Measurements from ENCODE around the gene DLG2.
"Not testable (repeated sequence)": the region's sequence is repeated elsewhere in the genome, so short reads cannot be mapped to it uniquely, and the experiment has no call there.

Gene DLG2

DNA sequence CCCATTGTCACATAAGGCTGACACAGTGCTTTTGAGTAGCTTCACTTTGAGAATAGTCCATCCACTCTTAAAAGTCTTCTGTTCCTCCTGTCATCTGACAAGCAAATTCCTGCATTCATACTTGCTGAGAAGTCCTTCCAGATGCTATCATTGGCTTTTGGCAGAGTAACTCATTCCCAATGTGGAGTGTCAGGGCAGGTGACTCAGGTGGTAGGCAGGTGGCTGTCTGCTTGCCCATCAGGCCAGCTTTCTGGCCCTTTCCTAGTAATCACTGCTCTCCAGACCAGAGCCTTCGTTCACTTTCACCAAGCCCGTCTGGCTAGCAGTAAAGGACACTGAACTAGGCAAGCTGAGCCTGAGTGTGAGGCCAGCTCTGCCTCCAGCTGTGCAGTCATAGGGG, 2178.5 kb downstream of the DLG2 start:
- no peak for DNase-seq (ENCODE audit: low read depth)

DNA sequence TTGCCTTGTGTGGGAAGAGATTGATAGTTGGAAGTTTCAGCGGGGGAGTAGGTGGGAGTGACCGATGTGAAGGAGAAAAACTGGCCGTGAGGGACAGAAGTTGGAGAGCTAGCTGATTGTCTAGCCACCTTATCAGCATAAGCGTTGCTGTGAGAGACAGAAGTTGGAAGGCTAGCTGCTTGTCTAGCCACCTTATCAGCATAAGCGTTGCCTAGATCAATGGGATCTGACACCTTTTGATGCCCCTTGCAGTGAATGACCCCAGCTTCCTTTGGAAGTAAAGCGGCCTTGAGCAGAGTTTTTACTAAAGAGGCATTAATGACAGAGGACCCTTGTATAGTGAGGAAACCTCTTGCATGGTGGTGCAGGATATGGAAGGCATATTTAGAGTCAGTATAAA, 2183.3 kb downstream of the DLG2 start:
- not testable (repeated sequence) for DNase-seq (ENCODE audit: low read depth)

DNA sequence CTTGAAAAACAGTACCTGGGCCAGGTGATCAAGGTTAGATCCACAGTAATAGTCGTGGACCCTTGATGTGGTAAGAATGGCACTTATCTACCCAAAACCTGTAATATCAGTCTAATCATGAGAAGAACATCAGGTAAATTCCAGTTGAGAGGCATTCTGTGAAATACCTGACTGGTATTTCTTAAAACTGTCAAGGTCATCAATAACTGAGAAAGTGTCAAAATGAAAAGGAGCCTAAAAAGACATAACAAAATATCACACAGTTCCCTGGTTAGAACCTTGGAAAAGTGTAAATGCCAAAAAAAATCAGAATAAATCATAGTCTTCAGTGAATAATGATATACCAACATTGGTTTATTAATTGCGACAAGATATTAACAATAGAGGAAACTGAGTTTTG, 2185.5 kb downstream of the DLG2 start:
- no peak for DNase-seq (ENCODE audit: low read depth)

DNA sequence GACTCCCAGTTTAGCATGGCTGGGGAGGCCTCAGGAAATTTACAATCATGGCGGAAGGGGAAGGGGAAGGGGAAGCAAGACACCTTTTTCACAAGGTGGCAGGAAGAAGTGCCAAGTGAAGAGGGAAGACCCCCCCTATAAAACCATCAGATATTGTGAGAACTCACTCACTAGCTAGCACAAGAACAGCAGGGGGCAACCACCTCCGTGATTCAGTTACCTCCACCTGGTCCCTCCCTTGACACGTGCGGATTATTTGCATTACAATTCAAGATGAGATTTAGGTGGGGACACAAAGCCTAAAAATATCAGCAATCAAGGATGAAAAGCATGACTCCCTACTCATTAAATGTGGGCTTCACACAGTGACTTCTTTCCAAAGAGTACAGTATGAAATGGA, 2186.0 kb downstream of the DLG2 start:
- no peak for DNase-seq (ENCODE audit: low read depth)

DNA sequence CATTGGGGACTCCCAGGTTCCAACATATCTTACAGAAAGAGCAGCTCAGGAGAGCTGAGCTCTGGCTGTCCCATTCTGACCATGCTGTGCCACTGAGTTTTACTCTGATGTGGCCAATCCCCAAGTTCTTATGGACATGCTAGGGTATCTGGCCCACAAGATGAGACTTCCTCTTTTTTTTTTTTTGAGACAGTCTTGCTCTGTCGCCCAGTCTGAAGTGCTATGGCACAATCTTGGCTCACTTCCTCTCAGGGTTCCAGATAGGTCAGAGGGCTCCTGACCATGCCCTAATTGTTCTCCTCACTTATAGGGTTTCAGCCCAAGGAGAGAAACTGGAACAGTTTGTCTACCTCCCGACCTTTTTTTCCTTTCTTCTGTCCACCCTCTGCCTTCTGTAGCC, 2188.7 kb downstream of the DLG2 start:
- DNase-seq (ENCODE audit: low read depth), result no peak

DNA sequence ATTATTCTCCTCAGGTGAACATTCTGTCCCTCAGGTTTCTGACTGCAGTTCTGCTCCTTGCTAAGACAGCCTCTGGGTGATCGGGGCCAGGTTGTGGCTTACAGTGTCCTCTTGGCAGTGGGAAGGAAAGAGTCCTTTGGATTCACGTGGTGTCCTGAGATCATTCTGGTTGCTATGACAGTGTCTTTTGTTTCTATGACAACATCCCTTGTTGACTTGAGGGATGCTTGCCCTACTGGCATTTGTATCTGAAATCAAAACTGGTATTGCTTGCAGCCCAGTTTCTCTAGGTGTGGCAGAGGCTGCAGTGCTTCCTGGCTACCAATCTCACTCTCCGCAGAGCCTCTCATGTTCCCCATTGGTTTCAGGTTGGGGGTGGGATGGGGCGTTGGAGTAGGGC, 2189.2 kb downstream of the DLG2 start:
- no peak for DNase-seq (ENCODE audit: low read depth)

DNA sequence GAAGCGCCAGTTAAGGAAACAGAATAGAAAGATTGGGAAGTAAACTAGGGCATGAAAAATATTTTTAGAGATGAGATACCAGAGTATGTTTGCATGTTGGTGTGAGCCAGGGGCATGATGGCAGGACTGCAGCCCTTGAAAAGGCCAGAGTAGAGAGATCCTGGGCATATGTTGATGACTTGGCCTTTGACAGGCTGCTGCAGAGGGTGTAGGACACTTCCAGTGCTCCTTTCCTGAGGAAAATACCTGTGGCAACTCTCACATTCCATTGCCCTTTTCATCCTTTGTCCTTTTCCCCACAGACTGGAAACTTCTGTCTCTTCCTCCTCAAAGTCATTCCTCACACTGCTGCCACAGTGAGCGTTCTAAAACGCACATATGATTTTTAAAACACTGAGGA, 2190.3 kb downstream of the DLG2 start:
- no peak for DNase-seq (ENCODE audit: low read depth)

DNA sequence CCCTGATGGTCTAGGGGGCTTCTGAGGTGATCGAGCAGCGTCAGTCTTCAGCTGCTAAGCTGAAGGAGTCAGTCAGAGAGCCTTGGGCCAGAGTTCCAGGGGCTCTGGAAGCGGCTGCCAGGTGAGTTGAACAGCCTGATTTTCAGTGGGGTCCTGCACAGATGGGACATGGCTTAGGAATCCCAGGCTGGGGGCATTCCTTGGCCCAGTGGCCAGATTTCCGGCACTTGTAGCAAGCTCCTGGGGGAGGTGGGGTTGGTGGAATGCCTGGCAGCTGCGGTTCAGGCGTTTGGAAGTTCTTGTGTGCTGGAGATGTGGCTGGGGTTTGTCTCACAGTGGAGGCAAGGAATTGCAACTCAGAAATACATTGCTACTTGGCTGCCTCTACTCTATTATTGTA, 2192.3 kb downstream of the DLG2 start:
- DNase-seq (ENCODE audit: low read depth), result not testable (repeated sequence)

DNA sequence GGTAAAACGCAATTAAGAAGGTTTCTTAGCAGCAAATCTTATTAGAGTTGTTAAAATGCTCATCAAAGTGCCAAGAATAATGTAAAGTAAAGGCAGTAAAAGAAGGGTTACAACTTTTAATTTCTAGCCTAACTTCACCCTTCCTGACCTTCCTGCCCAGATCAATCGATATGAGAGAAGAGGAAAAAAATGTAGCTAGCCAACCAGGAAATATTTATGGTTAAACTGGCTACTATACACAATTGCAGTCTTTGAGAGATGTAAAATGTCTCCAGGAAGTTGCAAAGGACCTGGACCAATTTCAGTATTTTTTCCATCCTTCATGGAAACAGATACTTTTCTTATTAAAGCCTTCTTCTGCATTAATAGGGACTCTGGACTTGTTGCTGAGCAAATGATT, 2199.2 kb downstream of the DLG2 start:
- DNase-seq (ENCODE audit: low read depth), result no peak

DNA sequence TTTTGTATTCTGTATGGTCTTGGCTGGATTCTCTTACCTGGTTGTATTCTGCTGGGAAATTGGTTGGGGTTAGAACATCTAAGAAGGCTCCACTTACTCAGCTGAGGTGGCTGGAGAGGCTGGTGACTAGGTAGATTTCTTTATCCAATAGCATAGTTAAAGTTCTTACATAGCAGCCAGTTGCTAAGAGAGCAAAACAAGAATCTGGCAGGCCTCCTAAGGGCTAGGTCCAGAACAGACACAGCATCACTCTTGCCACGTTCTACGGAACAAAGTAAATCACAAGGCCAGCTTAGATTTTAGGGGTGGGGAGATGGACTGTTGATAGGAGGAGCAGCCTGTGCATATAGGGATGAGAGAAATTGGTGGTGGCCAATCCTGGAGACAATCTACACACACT, 2199.6 kb downstream of the DLG2 start:
- DNase-seq (ENCODE audit: low read depth), result no peak

DNA sequence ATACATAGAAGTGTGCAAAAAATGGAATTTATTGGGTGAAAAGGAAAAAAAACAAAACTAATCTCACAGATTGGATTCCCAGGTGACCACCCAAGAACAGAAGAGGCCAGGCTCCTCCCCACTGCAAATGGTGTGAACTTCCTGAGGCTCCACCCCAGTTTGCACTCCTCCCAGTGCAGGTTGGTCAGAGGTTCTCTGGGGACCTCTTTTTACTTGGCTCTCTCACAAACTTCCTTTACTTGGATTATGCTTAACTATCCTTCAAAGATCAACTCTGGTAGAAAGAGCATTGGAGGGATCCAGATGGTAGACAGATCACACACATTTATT, 2202.0 kb downstream of the DLG2 start:
- no peak for DNase-seq (ENCODE audit: low read depth)

DNA sequence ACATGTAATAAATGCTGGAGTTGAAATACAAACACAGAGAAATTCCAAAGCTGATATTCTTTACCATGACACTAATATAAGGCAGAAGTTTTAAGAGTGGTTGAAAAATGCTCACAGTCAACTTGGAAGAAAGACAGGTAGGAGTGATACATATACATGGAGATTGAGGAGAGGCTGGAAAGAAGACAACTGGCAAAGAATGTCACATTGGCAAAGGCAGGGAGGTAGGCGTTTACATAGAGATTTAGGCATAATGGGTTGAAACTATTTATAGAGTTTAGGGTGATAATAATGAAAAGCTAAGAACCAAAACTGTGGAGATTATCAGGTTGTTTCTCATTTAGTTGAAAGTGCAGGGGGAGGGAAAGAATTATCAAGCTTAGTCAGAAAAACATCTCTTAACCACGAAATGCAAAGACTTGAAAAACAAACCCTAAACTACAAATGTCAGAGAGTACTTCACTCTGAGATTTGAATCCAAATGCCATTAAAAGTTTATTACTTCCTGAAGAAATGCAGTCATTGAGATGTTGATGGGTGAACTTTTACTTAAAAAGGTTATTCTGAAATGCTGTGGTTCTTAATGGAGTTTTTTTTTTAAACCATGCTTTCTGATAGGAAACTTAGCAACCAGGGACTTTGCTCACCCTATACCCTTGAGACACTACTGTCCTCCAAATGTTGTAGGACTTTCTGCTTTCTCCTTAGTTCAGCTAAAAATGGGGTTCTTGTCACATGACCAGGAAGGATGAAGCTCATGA, 2202.6 kb downstream of the DLG2 start:
- no peak for DNase-seq (ENCODE audit: low read depth)

DNA sequence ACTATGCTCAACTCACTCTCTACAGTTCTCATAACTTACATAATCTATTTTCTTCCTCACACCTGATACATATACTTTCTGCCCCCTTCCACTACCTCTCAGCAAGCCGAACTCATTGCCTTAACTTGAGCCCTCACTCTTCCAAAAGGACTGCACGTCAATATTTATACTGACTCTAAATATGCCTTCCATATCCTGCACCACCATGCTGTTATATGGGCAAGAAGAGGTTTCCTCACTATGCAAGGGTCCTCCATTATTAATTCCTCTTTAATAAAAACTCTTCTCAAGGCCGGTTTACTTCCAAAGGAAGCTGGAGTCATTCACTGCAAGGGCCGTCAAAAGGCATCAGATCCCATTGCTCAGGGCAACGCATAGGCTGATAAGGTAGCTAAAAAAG, 2204.5 kb downstream of the DLG2 start:
- not testable (repeated sequence) for DNase-seq (ENCODE audit: low read depth)

DNA sequence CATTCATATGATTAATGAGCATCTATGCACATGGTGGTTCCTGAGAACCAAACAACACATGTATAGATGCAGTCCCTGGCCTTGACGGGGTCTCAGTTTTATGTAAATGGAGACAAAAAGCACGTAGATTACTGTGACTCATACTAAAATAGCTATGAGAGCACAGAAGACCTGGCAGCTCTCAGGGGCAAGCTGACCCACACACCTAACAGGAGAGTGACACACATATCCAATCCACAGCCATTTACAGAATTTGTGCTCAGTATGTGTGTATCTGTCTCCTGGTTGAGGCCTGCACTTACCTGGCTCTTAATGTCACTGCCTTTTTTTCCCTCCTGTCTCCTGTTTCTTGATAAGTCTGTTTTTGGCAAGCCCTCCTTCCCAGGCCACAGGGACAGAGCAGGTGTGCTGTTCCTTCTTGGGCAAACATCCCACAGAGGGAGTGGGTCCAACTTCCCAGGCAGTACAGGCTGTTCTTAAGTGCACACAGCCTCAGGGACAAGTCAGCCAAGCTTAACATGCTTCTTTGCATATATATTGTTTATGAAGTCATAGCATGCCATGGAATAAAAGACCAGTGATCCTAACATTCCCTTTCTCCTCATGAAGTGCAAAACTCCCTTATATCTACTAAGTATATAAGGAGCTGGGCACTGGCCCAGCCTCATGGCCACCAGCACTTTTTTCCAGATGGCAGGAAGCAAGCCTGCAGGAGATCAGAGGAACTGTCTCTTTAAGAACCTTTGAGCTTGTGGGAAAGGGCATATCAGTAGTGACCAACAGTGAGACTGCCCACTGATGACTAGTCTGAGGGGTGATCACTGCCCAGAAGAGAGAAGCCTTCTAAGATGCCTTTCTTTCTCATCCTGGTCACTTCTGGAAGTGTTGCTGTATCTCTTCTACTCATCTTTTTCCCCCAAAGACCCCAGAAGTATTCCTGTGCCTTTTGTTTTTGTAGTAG, 2216.3 kb downstream of the DLG2 start:
- no peak for DNase-seq (ENCODE audit: low read depth)

DNA sequence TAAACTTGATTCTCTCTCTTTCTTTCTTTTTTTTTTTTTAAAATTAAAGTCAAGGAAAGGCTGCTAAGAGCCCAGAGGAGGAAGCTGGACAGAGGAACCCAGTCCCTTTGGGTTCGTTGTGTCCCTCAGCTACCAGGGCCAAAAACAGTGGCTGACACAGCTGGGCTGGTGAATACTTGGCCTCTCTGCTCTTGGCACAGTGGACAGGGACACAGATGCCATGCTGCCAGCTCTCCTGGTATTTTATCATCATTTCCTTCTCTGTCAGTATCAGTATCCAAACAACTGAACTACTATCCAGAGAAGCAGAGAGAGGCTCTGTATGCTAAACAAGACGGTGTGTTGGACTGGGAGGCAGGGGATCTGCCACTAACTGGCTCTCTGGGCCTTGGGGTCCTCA, 2217.3 kb downstream of the DLG2 start:
- no peak for DNase-seq (ENCODE audit: low read depth)

DNA sequence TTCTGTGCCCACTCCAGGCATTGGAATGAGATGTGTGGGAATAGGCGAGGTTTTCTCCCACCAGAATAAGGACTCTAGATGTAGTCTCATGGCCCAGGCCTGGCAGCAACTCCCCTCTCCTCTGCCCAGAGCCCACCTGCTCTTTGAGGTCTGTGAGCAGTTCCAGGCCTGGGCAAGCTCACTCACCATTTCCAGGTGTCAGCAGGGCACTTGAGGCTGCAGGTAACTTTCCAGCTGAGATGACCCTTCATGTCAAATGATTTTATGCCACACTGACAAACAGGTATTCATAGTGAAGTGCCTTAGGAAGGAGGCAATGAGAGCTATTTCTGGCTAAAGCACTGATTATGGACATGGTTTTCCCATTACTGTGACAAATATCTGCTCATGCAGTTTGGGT, 2217.7 kb downstream of the DLG2 start:
- DNase-seq (ENCODE audit: low read depth), result no peak

DNA sequence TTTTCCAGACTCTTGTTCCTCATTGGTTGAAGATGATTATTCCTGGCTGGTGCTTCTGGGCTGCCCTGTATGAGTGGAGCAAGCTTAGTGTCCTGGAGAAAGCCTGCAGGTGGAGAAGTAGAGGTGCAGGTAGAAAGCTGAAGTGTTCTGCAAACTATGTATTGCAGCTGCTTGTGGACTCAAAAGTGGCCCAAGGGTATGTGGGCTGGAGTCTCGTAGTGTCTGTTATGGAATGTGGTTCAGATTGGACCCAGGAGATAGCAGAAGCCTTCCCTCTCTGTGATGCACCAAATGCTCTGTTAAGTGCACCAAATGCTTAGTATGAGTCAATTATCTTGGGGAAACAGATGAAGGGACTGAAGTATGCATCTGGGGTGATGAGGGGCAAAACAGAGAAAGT, 2218.2 kb downstream of the DLG2 start:
- no peak for DNase-seq (ENCODE audit: low read depth)

Measured in activated T-helper 1 cell treated with Interleukin-2 at 50 U/mL for 16 hours (primary cell).